ENCODE results near the gene HDAC9. TPM values are rescaled to one million over a fixed set of nuclear protein-coding genes. Genes with fewer than 3 reads are reported as not detected.

HDAC9 gene
- polyA plus RNA-seq, 1 experiment: 2.1 TPM

GRCh38 chr7:18575622-18576572 lies 80.3 kb downstream of the HDAC9 start:
- H3K4me3 ChIP-seq (ENCODE audit: low read depth, low read length): no peak overlapping the region
- TF ChIP-seq CTCF (IDR thresholded peaks at IDR 0.05; ENCODE audit: low read depth, low read length): no peak
- no peaks in the 10 kb centered on the region for H3K27me3 ChIP-seq (ENCODE audit: control insufficient read depth, insufficient read depth, low read length)
- no peak for DNase-seq (ENCODE audit: low read depth, low spot score)
- CTCF ChIA-PET: interaction anchor here (1.1 to 11.4 kb wide), 2 partner anchors 219 to 224 kb away, joined by 3 to 237 read pairs; no protein-coding TSS in a partner anchor
- no peak overlapping the region for H3K27ac ChIP-seq (ENCODE audit: low read depth, low read length)
- POLR2A ChIA-PET: no interaction called here
- peaks cover 6% of the 10 kb centered on the region; the same call in 1 of the 2 replicates for H3K9me3 ChIP-seq (ENCODE audit: control insufficient read depth, insufficient read depth, low read length)

GRCh38 chr7:18577096-18577771 lies 81.7 kb downstream of the HDAC9 start:
- DNase-seq (ENCODE audit: low read depth, low spot score): no peak
- TF ChIP-seq CTCF (IDR thresholded peaks at IDR 0.05; ENCODE audit: low read depth, low read length): no peak
- H3K27ac ChIP-seq (ENCODE audit: low read depth, low read length): no peak overlapping the region
- CTCF ChIA-PET: interaction anchor here (11.4 kb wide), 1 partner anchor 226 kb away, joined by 237 read pairs; no protein-coding TSS in a partner anchor
- H3K27me3 ChIP-seq (ENCODE audit: control insufficient read depth, insufficient read depth, low read length): no peaks in the 10 kb centered on the region
- POLR2A ChIA-PET: no interaction called here
- H3K4me3 ChIP-seq (ENCODE audit: low read depth, low read length): no peak overlapping the region
- H3K9me3 ChIP-seq (ENCODE audit: control insufficient read depth, insufficient read depth, low read length): peaks cover 6% of the 10 kb centered on the region; the same call in 1 of the 2 replicates

- Histone ChIP-seq H3K4me3 (ENCODE audit: low read depth, low read length) (no peak overlapping the region), H3K27ac (ENCODE audit: low read depth, low read length) (no peak overlapping the region), H3K27me3 (ENCODE audit: control insufficient read depth, insufficient read depth, low read length) (no peaks in the 10 kb centered on the region), H3K9me3 (ENCODE audit: control insufficient read depth, insufficient read depth, low read length) (peaks cover 2% of the 10 kb centered on the region; the same call in 1 of the 2 replicates)
- ChIA-PET POLR2A (no interaction called here), CTCF (interaction anchor here (0.8 to 5.0 kb wide), 6 partner anchors 8 to 230 kb away, joined by 3 to 27 read pairs (median 7); no protein-coding TSS in a partner anchor)
- no peak for DNase-seq (ENCODE audit: low read depth, low spot score)
- no peak for TF ChIP-seq CTCF (IDR thresholded peaks at IDR 0.05; ENCODE audit: low read depth, low read length)
Measured at GRCh38 chr7:18579698-18580097, 84.1 kb downstream of the HDAC9 start.

- Histone ChIP-seq H3K9me3 (ENCODE audit: control insufficient read depth, insufficient read depth, low read length) (no peaks in the 10 kb centered on the region), H3K27ac (ENCODE audit: low read depth, low read length) (no peak overlapping the region), H3K27me3 (ENCODE audit: control insufficient read depth, insufficient read depth, low read length) (no peaks in the 10 kb centered on the region), H3K4me3 (ENCODE audit: low read depth, low read length) (no peak overlapping the region)
- ChIA-PET POLR2A (no interaction called here), CTCF (interaction anchor here (1.5 to 5.0 kb wide), 5 partner anchors 10 to 229 kb away, joined by 5 to 27 read pairs (median 8); no protein-coding TSS in a partner anchor)
- no peak for TF ChIP-seq CTCF (IDR thresholded peaks at IDR 0.05; ENCODE audit: low read depth, low read length)
- DNase-seq (ENCODE audit: low read depth, low spot score): no peak
Measured at GRCh38 chr7:18580950-18581349, 85.4 kb downstream of the HDAC9 start.

Measured in AG04450 (cell line).